ENCODE results near the gene HOXD9.

The HOXD9 gene

GRCh38 chr2:176158855-176159662 is 36.5 kb downstream of the HOXD9 start:
- no peak overlapping the region for H3K4me3 ChIP-seq (ENCODE audit: low read depth, low read length)
- DNase-seq (ENCODE audit: low read depth), result no peak
- TF ChIP-seq, protein P1, sequence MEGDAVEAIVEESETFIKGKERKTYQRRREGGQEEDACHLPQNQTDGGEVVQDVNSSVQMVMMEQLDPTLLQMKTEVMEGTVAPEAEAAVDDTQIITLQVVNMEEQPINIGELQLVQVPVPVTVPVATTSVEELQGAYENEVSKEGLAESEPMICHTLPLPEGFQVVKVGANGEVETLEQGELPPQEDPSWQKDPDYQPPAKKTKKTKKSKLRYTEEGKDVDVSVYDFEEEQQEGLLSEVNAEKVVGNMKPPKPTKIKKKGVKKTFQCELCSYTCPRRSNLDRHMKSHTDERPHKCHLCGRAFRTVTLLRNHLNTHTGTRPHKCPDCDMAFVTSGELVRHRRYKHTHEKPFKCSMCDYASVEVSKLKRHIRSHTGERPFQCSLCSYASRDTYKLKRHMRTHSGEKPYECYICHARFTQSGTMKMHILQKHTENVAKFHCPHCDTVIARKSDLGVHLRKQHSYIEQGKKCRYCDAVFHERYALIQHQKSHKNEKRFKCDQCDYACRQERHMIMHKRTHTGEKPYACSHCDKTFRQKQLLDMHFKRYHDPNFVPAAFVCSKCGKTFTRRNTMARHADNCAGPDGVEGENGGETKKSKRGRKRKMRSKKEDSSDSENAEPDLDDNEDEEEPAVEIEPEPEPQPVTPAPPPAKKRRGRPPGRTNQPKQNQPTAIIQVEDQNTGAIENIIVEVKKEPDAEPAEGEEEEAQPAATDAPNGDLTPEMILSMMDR (IDR thresholded peaks at IDR 0.05; ENCODE audit: insufficient read depth, low read depth, low read length, missing control alignments), result no peak

- H3K4me3 ChIP-seq (ENCODE audit: low read depth, low read length), result no peak overlapping the region
- no peak for DNase-seq (ENCODE audit: low read depth)
- TF ChIP-seq, protein P1 (IDR thresholded peaks at IDR 0.05; ENCODE audit: insufficient read depth, low read depth, low read length, missing control alignments), result no peak
These were observed 37.2 kb downstream of the HOXD9 start for GRCh38 chr2:176159663-176160250.

GRCh38 chr2:176160251-176160985 is 37.9 kb downstream of the HOXD9 start:
- no peak overlapping the region for H3K4me3 ChIP-seq (ENCODE audit: low read depth, low read length)
- TF ChIP-seq, protein P1 (IDR thresholded peaks at IDR 0.05; ENCODE audit: insufficient read depth, low read depth, low read length, missing control alignments), result no peak
- no peak for DNase-seq (ENCODE audit: low read depth)

- no peak overlapping the region for H3K4me3 ChIP-seq (ENCODE audit: low read depth, low read length)
- TF ChIP-seq, protein P1 (IDR thresholded peaks at IDR 0.05; ENCODE audit: insufficient read depth, low read depth, low read length, missing control alignments), result no peak
- no peak for DNase-seq (ENCODE audit: low read depth)
These were observed 38.7 kb downstream of the HOXD9 start for GRCh38 chr2:176160986-176161824.

- no peak for DNase-seq (ENCODE audit: low read depth)
- TF ChIP-seq, protein P1 (IDR thresholded peaks at IDR 0.05; ENCODE audit: insufficient read depth, low read depth, low read length, missing control alignments), result no peak
- no peak overlapping the region for H3K4me3 ChIP-seq (ENCODE audit: low read depth, low read length)
These were observed 39.5 kb downstream of the HOXD9 start for GRCh38 chr2:176161825-176162626.

Data from GM12865 (cell line).